Gastroesophageal sphincter (tissue), 3 donors: Measurements from ENCODE around the gene CTSZ.
"Not testable (repeated sequence)": the region's sequence is repeated elsewhere in the genome, so short reads cannot be mapped to it uniquely, and the experiment has no call there.

Experiments used
- CTCF ChIP-seq, 4 experiments: fragments of 200-600 bp in 2 of 4; fragments of 450-650 bp in 2 of 4; sonication (generic) in 1 of 4; IDR thresholded peaks; one replicate each; pipeline ENCODE4 v1.5.1; 2017 to 2019; ENCODE audit warnings: antibody characterized with exemption in 4 of 4, mild to moderate bottlenecking in 2 of 4, moderate library complexity in 2 of 4
- EP300 ChIP-seq: sonication (generic); formaldehyde crosslinking; IDR thresholded peaks from one replicate; pipeline ENCODE4 v1.6.1; 2017; ENCODE audit warnings: antibody characterized with exemption, mild to moderate bottlenecking
- POLR2A ChIP-seq, 2 donors: fragments of 450-650 bp; IDR thresholded peaks; one replicate each; pipeline ENCODE4 v1.6.1; 2017; ENCODE audit warnings: antibody characterized with exemption in 2 of 2, mild to moderate bottlenecking in 2 of 2, moderate library complexity in 1 of 2
- POLR2AphosphoS5 ChIP-seq: sonication (generic); formaldehyde crosslinking; IDR thresholded peaks from one replicate; pipeline ENCODE4 v1.6.1; 2017; ENCODE audit warnings: antibody characterized with exemption

- not testable (repeated sequence) for TF ChIP-seq POLR2A (IDR thresholded peaks at IDR 0.05); CTCF (IDR thresholded peaks at IDR 0.05); POLR2AphosphoS5; EP300
These were observed 4.8 kb upstream of the CTSZ start for GRCh38 chr20:59011874-59012157.
